ENCODE measurements around the gene GLYR1.

- TF ChIP-seq REST (IDR thresholded peaks at IDR 0.05) (no peak), CTCF (IDR thresholded peaks at IDR 0.05; ENCODE audit: low read depth, low read length, missing input control) (no peak), TAF1 (conservative IDR thresholded peaks at IDR 0.05) (no peak), JUND (IDR thresholded peaks at IDR 0.05) (no peak), EGR1 (IDR thresholded peaks at IDR 0.05; ENCODE audit: low read depth in 2 of 2) (no peak), HNF4G (IDR thresholded peaks at IDR 0.05) (no peak), HNF4A (conservative IDR thresholded peaks at IDR 0.05) (no peak)
Observed at GRCh38 chr16:4833584-4833983, 13.5 kb downstream of the GLYR1 start.
